Hematopoietic multipotent progenitor cell (in vitro differentiated cells): ENCODE data around the gene C8B. TPM values are rescaled to one million over a fixed set of nuclear protein-coding genes. Genes with fewer than 3 reads are reported as not detected.

Experiments
- DNase-seq, 3 donors: peaks; one replicate each; pipeline ENCODE4 v3.0.0-alpha.2; 2011 to 2015; ENCODE audit warnings: low read depth in 2 of 3, low spot score in 2 of 3
- total RNA-seq: library from RNA; depleted of rRNA; stranded (reverse); fragments of >200 nt; gene quantifications from one replicate; pipeline ENCODE4 v1.2.3, GENCODE V29; 2012

The C8B gene
- total RNA-seq, 1 donor: not detected

DNA sequence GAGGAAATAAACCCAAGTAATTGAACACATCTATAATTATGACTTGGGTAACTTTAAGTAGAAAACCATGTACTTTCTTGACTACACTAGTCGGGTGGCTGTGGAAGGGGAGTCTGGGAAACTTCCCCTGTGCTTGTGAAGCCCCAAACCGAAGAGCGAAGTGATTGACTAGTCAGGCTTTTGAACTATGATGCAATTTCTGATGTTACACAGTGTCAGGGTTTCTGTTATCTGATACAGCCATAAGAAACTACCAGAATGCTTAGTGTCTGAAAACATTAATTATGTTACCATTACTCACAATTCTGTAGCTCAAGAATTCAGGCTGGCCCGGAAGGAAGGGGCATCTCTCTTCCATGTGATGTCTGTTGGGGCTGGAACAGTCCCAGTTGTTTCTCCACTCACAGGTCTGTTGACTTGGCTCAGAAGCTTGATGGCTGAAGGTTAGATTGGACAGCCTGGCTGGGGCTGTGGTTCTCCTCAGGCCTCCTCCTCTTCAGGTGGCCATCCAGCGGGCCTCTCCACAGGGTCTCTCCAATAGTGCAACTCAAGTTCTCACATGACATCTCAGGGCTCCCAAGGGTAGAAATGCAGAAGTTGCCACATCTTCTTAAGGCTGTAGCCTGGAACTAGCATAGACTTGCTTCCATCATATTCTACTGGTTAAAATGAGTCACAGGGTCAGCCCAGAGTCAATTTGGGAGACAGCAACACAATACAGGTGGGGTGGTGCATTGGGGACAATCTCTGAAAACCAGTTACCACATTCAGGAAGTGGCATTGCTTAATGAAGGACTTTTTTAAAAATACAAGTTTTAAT is 8.3 kb upstream of the C8B start:
- no peak for DNase-seq

DNA sequence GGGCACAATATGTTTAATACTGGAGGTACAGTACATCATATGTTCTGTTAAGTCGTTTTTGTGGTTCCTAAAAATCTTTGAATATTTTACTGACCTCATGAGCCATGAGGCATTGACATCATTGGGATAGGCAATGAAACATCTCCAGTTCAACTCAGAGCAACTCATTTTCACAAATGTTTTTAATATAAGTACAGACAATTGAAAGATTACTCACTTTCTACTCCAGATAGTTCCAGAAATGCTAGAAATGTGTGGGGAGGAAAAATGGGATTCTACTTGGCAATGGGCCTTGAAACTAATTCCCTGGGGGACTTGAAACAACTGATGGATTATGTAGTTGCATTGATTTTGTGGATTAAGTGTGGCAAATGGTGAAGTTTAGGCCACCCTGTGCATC is 7.2 kb upstream of the C8B start:
- no peak for DNase-seq

DNA sequence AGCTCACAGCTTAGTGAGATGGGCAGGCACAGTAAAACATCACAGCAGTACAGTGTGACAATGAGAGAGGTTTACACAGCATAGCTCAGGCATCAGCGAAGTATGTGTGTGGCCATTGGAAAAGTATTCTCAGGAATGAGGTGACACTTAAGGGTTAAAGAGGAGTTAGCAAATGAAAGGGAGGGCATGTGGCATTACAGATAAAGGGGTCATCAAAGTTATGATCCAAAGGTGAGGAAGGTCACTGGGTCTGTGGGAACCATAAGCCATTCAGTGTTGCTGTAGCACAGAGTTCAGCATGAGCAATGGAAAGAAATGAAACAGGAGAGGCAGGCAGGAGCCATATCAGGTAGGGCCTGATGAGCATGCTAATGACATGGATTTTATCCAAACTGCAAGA is 4.5 kb upstream of the C8B start:
- DNase-seq: no peak

DNA sequence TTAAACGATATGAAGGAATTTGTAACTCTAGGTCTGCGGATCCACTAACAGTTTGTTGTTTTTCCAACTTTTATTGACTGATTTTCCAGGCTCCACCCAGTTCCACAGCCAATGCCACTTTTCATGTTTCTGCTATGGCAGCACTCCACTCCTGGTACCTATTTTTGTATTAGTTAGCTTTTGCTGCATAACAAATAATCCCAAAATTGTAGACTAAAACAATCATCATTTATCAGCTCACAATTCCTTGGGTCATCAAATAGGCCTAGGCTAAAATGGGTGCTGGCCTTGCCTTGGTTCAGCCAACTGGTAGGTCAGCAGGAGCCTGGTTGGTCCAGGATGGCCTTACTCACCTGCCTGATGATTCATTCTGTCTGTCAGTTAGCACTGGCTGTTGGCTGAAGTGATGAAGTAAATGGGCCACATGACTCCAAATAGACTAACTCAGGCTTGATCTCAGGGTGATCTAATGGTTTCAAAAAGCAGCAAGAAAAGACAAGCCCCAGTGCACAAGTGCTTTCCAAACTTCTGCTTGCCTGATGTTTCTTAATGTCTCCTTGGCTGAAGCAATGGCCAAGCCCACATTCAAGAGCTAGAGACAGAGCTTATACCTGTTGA is 3.2 kb upstream of the C8B start:
- no peak for DNase-seq

DNA sequence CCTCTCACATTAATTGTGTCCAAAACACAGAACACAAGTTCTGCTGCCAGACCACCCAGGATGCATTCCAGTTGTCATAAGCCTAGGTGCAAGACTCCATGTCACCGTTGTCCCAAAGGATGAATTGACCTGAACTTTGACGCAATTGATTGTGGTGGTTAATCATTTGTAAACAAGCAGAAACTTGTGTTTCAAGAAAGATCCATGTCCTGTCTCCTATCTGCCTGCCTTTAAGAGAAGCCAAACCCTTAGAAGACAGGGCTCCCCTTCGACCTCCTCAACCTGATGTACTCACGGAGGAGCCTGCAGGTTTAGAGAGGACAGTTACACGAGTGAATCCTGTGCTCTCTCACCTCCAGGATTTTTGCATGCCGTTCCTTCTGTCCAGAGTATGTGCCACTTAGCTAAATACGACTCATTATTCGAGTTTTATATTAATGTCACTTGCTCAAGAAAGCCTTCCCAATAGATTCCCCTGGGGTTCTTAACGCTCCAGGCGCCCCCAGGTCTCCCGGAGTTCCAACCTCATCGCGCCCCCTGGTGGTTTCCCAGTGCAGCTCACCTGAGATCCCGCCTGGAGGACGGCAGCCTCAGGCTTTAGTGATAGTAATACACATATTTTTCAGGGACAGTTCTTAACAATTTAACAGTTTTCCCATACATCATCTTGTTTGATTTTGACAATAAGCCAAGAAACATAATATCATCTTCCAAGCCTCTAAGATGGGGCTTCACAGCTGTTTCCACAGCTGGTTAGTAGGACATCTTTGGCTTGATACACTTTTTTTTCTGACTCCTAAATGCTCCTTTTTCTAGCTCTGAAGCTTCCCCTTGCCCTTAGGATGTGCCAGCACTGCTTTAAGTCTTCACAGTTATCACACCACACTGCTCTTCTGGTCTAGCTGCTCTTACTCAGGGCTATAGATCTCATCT is 2.4 kb upstream of the C8B start:
- no peak for DNase-seq

DNA sequence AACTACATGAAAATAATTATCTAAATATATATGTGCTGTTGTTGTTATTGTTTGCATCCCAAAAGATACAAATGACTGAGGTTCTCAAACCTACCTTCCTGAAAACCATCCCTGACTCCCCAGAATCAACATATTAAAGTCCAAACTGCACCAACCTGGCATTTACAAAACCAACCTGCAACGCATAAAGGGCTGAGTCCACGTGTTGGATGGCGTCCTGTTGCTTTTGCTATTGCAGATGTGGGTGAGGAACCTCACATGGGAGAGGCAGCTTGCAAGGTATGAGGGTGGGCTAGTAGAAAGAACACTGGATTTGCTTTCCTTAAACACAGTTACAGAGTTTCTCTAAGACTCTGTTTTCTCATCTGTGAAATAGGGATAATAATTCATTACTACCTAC is 1.5 kb upstream of the C8B start:
- no peak for DNase-seq

DNA sequence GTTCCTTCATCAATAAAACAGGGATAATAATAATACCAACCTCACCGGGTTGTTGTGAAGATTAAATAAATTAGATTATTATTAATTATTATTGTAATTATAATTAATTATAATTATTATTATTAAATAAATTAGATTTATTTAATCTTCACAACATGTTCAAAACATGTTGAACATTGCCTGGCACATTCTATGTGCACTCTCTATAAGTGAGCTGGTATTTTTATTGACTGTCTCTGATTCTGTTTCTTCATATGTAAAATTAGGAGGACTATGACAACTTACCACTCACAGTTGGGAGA is 834 bp upstream of the C8B start:
- no peak for DNase-seq

DNA sequence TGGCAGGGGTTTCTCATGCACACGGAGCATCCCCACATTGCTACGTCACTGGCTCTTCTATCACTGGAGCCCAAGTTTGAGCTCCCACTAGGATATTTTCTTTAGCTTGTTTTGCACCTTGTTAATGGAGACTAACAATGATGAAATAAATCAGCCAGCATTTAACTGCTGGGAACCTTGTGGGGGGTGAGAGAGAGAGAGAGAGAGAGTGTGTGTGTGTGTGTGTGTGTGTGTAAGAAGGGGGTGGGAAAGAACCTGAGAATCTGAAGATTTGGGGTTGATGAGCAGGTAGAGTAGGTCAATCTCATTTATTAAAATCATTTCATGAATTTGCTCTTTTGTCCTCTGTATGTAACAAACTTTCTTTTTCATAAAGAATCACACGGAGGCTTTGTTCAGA is 624 bp downstream of the C8B start:
- DNase-seq: no peak

DNA sequence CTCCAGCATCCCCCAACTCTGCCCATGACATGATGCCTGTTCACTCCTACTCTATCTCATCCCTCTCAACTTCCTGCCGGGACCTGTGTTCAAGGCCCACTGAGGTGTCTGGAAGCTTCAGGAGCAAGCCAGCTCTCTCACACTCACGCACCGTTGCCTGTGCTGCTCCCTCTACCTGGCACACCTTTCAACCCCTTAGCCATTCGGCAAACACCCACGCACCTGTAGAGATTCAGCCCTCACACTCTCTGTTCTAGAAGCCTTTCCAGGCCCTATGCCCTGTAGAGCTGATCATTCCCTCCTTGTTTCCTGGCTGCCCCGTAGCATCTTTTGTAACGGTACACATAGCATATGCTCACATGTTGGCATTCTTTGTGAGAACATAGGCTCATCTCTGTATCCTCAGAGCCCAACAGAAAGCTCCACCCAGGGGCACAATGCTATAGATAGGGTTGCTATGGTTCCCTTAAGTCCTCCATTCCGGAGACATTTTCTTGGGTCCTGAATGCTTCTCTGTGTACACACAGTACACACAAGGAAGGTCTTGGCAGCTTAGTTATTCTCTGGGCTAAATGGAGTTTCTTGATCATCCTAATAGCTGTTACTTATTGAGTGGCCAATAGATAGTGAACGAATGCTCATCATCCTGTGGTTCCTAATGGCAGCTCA is 1.3 kb downstream of the C8B start:
- no peak for DNase-seq

DNA sequence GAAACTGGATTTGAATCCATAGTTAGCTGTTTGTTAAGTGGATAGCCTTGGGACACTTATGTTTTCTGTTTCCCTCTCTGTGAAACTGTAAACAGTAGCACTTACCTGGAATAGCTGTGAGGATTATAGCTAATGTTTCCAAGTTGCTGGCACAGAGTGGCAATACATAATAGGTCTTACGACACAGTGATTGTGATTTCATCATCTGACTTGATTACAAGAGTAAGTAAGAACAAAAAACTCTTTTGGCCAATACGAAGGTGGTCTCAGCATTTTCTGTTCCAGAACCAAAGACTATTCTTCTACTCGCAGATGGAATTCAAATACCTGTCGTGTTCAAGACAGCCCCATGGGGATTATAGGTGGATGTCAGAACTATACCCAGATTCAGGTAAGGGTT is 2.1 kb downstream of the C8B start:
- no peak for DNase-seq

DNA sequence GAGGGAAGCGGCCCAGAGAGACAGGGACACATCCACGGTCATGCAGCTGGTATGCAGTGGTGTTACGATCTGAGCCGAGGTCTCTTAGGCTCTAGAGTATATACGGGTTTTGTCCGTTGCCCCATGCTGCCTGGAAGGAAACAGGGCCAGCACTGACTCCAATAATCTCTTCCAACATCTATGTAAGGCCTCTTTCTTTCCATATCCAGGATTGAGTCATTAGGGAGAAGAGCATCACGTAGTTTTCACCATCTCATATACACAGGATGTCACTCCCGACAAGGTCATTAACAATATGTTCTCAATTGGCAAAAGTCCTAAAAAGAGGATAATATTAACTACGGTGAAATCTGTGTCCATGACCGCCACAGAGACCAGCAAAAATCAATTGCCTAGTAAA is 4.4 kb downstream of the C8B start:
- no peak for DNase-seq

DNA sequence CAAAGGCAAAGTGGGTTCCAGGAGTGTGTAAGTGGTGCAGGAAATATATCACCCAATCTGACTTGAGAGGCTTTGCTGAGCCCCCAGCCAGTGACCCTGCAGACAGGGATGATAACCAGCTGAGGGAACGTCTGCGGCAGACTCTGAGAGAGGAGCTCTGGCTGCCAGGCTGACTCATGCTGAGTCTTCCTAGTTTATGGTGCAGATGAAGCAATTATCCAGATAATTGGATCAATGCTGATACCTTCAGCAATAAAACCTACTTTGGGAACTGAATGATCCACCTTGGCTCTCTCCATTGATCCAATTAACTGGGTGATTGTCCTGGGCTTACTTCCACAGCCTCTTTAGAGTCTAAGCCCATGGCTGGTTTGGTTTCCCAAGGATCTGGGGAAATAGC is 7.3 kb downstream of the C8B start:
- DNase-seq: no peak

DNA sequence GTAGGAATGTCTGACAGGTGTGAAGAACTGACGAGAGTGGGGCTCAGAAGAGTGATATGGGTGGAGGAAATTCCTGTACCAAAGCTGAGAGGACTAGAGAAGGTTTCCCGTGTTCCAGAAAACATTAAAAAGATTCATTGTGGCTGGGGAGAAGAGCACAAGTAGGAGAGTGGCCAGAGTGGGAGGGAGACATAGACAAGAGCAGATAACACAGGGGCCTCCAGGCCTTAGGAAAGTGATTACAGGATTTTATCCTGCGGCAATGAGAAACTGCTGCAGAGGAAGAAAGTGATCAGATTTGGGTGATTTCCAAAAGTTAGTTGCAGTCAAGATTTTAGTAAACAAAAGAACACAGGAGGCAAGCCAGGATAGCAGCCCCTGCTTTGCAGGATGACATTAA is 7.9 kb downstream of the C8B start:
- no peak for DNase-seq

DNA sequence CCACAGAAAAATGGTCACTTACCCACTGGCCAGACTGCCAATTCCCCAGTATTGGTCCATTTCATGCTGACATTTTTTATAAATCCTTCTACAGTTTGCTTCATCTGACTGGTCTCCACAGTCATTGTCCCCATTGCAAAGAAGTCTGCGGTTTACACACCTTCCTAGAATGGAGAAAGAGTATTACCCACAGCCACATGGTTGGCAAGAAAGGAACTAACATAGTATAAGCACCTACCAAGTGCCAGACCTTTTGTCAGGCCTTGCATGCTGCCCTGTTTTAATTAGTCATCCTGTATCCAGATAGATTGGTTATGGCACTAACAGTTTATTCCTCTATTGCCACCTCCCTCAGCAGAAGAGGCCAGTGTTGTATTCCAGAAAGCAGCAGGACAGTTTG is 11.2 kb downstream of the C8B start:
- no peak for DNase-seq

DNA sequence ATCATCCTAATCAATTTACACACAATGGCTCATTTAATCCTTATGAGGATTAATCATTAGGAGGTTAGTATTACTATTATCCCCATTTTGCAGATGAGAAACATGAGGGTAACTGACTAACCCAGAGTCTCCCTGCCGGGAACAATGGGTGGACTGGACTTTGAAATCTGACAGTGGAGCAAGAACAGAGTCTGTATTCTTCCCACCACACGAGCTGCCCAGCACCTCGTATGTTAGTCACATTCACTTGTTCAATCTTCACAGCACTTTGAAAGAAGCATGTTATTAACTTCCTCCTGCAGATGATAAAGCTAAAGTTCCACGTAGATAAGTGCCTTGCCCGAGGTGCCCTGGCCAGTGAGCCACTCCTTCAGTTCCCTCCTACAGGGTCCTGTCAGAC is 12.4 kb downstream of the C8B start:
- no peak for DNase-seq

DNA sequence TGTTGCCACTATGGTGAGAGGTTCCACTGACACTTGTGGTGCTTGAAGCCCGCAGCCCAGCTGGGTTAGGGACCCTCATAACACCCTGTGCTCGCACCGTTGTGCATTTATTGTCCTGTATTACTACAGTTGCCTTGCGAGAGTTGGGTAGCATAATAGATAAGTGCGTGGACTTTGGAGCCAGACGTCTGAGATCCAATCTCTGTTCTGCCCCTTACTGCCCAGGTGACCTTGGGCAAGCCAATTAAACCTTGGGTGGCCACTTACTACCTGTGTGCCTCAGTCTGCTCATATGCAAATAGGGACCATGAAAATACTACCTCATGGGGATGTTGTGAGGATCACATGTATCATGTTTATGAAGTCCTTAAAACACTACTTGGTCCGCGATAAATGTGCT is 13.3 kb downstream of the C8B start:
- no peak for DNase-seq

DNA sequence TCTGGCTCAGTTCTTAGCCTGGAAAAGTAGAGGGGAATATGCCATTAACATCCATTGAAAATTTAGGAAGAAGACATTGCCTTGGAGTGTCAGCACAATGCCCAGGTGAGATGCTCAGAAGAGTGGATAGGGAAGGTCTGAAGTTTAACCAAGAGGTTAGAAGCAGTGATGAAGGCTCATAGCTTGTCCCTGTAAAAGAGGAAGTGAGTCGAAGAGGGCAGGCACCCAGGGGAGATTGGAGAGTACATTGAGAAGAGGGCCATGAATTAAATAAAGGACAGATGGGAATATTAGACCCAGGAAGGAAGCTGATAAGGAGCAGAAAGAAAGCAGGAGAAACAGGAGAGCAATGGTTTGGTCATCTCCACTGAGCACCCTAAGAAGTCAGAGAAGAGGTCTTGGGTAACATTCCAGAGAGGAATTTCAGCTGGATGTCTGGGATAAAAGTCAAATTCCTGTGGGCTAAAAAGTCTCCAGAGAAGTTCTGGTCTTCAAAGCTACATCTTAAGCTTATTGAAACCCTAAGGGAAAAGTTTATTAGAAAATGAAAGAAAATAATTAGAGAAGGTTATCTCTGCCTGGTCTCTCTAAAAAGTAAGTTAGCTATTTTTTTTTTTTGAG is 17.3 kb downstream of the C8B start:
- no peak for DNase-seq

DNA sequence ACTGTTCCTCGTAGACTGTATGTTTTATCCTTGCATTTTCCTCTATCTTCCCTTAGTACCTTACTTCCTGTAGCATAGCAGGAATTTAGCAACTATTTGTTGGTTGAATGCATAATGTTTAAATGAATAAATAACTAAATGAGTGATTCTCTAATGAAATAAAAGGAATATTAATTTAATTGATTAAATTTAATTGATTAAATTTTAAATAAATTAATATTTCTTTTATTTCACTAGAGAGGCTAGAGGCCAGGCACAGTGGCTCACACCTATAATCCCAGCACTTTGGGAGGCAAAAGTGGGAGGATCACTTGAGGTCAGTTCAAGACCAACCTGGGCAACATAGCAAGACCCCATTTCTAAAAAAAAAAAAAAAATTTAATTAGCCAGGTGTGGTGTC is 25.8 kb downstream of the C8B start:
- DNase-seq: no peak

DNA sequence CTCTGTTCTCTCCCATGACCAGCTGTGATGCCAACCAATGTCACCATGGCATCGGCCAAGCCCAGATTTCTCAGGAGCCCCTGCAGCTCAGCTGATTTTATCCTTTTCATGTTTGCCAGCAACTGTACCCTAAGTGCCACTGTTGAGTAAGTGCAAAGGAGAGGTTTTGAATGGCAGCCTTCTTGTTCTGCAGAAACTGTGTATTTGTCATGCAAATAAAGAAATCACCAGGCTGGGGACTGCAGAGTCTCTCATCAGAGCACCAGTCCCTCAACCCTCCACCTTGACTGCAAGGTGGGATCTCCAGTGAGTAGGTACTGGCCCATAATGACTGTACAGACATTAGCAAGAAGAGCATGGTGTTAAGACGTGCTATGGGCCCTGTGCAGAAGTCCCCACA is 26.6 kb downstream of the C8B start:
- no peak for DNase-seq

DNA sequence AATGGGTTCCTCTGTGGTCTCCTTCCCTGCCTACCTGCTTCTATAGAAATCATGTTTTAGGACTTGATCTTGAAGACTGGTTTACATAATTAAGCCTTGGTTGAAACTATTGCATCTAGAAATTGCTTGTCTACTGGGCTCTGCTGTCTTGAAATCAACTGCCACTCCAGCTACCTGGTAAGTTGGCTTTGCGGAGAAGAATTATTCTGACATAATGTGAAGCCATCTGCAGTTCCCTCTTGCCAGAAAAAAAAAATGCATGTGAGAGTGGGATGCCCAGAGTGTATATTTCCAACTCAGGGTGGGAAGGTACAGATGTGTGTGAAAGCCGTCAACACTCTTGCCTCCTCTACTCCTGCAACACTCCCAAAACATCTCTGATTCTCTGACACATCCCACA is 27.2 kb downstream of the C8B start:
- DNase-seq: no peak
